ENCODE measurements around the gene MDH1B.

MDH1B gene

DNA sequence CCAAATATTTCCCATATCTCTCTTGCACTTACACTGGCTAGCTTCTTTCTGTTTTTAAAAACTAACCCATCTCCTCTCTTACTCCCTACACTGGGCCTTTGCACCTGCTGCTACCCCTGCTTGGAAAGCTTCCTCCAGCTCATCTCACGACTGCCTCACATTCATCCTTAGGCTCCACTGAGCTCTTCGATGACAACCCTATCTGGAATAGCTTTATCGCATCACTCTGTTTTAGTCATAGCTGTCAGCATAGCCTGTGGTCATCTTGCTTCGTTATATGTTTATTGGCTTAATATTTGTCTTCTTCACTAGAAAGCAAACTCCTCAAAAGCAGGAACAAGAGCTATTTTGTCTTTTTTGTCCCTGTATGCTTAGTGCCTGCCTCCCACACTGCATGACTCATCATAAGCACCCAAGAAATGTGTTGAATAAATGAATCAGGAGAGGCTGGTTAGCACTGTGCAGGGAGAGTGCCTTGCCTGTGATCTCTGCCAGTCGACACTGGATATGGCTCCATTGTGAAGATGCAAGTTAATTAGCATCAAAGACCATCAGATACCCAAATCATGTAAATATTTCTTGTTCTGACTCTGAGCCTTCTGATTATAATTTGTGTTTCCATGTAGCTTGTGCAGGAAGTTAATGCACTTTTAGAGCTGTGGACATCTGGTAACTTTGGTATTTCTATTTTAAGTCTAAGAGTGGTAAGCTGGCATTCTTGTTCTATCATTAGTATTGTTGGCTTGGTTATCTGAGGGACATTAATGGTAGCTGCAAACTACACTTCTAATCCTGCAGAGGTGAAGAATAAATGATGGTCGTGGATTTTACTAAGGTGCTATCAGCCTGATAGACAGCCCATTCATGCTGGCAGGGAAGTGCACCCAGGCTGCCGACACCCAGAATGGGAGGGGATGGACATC lies 36.6 kb downstream of the MDH1B start:
- Histone ChIP-seq H3K27ac (ENCODE audit: low read depth, low read length) (no peak overlapping the region), H3K36me3 (ENCODE audit: low read length) (no peaks in the 10 kb centered on the region), H3K9me3 (ENCODE audit: insufficient read depth, low read length) (no peaks in the 10 kb centered on the region), H3K9ac (ENCODE audit: low read length) (no peak overlapping the region), H3F3A (ENCODE audit: insufficient read depth) (no peaks in the 10 kb centered on the region), H3K4me3 (ENCODE audit: insufficient read depth, low read length, poor library complexity, severe bottlenecking) (no peak overlapping the region), H2AFZ (ENCODE audit: low read depth, low read length, severe bottlenecking) (no peak overlapping the region), H3K27me3 (ENCODE audit: low read length) (peaks cover 4% of the 10 kb centered on the region; the same call in 1 of the 2 replicates), H3K79me2 (ENCODE audit: insufficient read depth, low read length) (no peaks in the 10 kb centered on the region), H4K20me1 (ENCODE audit: low read depth, low read length) (no peaks in the 10 kb centered on the region), H3K9me2 (replicated peaks; ENCODE audit: insufficient read depth, low read length) (no peaks in the 10 kb centered on the region), H3K4me2 (ENCODE audit: low read depth, low read length, poor library complexity, severe bottlenecking) (no peak overlapping the region)
- TF ChIP-seq, protein P1, sequence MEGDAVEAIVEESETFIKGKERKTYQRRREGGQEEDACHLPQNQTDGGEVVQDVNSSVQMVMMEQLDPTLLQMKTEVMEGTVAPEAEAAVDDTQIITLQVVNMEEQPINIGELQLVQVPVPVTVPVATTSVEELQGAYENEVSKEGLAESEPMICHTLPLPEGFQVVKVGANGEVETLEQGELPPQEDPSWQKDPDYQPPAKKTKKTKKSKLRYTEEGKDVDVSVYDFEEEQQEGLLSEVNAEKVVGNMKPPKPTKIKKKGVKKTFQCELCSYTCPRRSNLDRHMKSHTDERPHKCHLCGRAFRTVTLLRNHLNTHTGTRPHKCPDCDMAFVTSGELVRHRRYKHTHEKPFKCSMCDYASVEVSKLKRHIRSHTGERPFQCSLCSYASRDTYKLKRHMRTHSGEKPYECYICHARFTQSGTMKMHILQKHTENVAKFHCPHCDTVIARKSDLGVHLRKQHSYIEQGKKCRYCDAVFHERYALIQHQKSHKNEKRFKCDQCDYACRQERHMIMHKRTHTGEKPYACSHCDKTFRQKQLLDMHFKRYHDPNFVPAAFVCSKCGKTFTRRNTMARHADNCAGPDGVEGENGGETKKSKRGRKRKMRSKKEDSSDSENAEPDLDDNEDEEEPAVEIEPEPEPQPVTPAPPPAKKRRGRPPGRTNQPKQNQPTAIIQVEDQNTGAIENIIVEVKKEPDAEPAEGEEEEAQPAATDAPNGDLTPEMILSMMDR (IDR thresholded peaks at IDR 0.05; ENCODE audit: insufficient read depth, low read length, poor library complexity, severe bottlenecking) = no peak
- TF ChIP-seq EZH2phosphoT487 (conservative IDR thresholded peaks at IDR 0.05; ENCODE audit: low read length) = no peak

DNA sequence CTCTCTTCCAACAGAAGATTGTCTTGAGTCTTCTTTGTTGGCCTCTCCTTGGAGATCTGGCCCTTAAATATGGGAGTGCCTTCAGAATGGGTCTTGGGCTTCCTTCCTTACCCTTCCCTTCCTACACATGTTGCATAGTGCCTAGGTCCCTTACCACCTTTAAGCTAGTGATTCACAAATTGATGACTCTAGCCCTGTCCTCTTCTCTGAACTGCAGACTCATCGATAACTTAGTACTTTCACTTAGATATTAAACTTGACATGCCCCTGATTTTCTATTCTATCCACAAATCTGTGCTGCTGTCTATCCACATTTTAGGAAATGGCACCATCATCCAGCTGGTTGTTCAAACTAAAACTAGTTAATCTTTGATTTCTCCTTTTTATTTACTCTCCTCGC lies 37.8 kb downstream of the MDH1B start:
- no peak overlapping the region for H3K4me2 ChIP-seq (ENCODE audit: low read depth, low read length, poor library complexity, severe bottlenecking)
- no peaks in the 10 kb centered on the region for H3K9me2 ChIP-seq (replicated peaks; ENCODE audit: insufficient read depth, low read length)
- no peak overlapping the region for H3K9ac ChIP-seq (ENCODE audit: low read length)
- H3K36me3 ChIP-seq (ENCODE audit: low read length) = no peaks in the 10 kb centered on the region
- H3K27me3 ChIP-seq (ENCODE audit: low read length) = peaks cover 4% of the 10 kb centered on the region; the same call in 1 of the 2 replicates
- no peaks in the 10 kb centered on the region for H3F3A ChIP-seq (ENCODE audit: insufficient read depth)
- no peak for TF ChIP-seq EZH2phosphoT487 (conservative IDR thresholded peaks at IDR 0.05; ENCODE audit: low read length)
- TF ChIP-seq, protein P1 (IDR thresholded peaks at IDR 0.05; ENCODE audit: insufficient read depth, low read length, poor library complexity, severe bottlenecking) = no peak
- H3K79me2 ChIP-seq (ENCODE audit: insufficient read depth, low read length) = no peaks in the 10 kb centered on the region
- H4K20me1 ChIP-seq (ENCODE audit: low read depth, low read length) = no peaks in the 10 kb centered on the region
- no peaks in the 10 kb centered on the region for H3K9me3 ChIP-seq (ENCODE audit: insufficient read depth, low read length)
- H2AFZ ChIP-seq (ENCODE audit: low read depth, low read length, severe bottlenecking) = no peak overlapping the region
- no peak overlapping the region for H3K27ac ChIP-seq (ENCODE audit: low read depth, low read length)
- H3K4me3 ChIP-seq (ENCODE audit: insufficient read depth, low read length, poor library complexity, severe bottlenecking) = no peak overlapping the region

DNA sequence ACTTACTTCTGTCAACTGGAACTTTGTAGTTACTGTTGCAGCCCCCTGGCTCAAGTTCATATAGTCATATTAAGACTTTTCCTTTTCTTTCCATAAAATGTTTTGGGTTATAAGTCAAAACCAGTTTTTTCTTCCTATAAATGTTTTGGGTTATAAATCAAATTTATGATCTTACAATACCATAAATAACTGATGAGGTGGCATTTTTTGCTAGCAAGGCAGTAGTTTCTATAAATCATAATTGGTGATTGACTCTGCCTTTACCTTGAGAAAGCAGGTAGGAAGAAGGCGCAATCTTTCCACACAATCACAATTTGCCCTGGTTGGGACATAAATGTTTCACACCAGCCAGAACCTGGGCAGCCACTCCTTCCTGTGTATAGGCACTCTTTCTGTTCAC lies 41.8 kb downstream of the MDH1B start:
- H3K27ac ChIP-seq (ENCODE audit: low read depth, low read length) = no peak overlapping the region
- H3K79me2 ChIP-seq (ENCODE audit: insufficient read depth, low read length) = no peaks in the 10 kb centered on the region
- no peak overlapping the region for H3K9ac ChIP-seq (ENCODE audit: low read length)
- no peaks in the 10 kb centered on the region for H3K36me3 ChIP-seq (ENCODE audit: low read length)
- no peaks in the 10 kb centered on the region for H3K9me3 ChIP-seq (ENCODE audit: insufficient read depth, low read length)
- no peak for TF ChIP-seq EZH2phosphoT487 (conservative IDR thresholded peaks at IDR 0.05; ENCODE audit: low read length)
- TF ChIP-seq, protein P1 (IDR thresholded peaks at IDR 0.05; ENCODE audit: insufficient read depth, low read length, poor library complexity, severe bottlenecking) = no peak
- H4K20me1 ChIP-seq (ENCODE audit: low read depth, low read length) = no peaks in the 10 kb centered on the region
- peaks cover 2% of the 10 kb centered on the region; the same call in 1 of the 2 replicates for H3K27me3 ChIP-seq (ENCODE audit: low read length)
- H2AFZ ChIP-seq (ENCODE audit: low read depth, low read length, severe bottlenecking) = no peak overlapping the region
- no peak overlapping the region for H3K4me3 ChIP-seq (ENCODE audit: insufficient read depth, low read length, poor library complexity, severe bottlenecking)
- H3K4me2 ChIP-seq (ENCODE audit: low read depth, low read length, poor library complexity, severe bottlenecking) = no peak overlapping the region
- no peaks in the 10 kb centered on the region for H3F3A ChIP-seq (ENCODE audit: insufficient read depth)
- H3K9me2 ChIP-seq (replicated peaks; ENCODE audit: insufficient read depth, low read length) = no peaks in the 10 kb centered on the region

Data from SU-DHL-6 (cell line).